ENCODE data around the gene CPNE5. TPM values are rescaled to one million over a fixed set of nuclear protein-coding genes. Genes with fewer than 3 reads are reported as not detected.

The CPNE5 gene
- total RNA-seq, 1 donor from 2014 or later = 2.0 TPM

DNA sequence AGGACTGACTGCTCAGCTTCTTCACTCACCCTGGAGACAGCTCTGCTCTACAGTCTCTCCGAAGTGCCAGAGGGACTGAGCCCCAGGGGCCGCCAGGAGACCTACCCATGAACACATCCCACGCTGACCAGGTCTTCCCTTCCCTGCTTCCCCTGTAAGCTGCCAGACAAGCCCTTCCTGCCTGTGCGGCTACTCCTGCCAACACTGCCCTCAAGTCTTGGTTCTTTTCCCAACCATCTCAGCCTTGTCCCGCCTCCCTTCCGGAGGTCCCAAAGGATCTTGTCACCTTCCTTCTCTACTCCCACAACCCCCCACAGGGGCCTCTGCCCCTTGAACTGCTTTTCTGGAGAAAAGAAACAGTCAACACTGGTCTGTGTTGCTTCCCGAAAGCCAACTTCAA, 15.0 kb downstream of the CPNE5 start:
- H3K27me3 Mint-ChIP-seq (ENCODE audit: low read depth) = peaks cover 2% of the 10 kb centered on the region

DNA sequence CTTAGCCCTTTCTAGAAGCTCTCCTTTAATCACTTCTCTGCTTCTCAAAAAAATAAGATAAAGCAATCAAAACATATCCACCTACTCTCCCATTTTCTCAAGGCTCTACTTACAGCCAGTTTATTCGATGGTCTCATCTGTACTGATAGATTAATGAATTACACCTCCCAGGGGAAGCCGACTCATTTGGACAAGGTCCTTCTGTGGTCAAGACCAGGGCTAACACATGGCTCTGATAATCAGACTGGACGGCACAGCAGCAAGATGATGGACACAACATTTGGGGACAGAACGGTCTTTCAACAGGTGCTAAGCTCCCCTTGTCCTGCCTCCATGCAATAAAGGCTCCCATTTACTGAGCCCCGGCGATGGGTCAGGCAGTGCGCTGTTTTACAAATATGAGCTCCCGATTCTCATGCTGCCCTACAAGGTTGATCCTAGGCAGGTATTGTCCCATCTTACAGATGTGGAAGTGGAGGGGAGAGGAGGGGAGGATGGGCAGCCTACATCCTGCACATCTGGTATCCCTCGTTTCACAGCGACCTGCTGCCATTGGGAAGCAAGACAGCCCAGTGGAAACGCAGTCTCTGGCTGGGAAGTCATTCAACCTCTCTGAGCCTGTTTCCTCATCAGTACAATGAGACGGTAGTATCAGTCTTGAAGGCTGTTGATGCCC, 15.7 kb downstream of the CPNE5 start:
- DNase-seq (ENCODE audit: low spot score) = no peak
- peaks cover 2% of the 10 kb centered on the region for H3K27me3 Mint-ChIP-seq (ENCODE audit: low read depth)
- H3K9me3 Mint-ChIP-seq = no peaks in the 10 kb centered on the region
- H3K4me3 Mint-ChIP-seq (ENCODE audit: low read depth) = no peak overlapping the region
- intact Hi-C loops (cut with micrococcal nuclease) = no loop called here
- H3K27ac Mint-ChIP-seq = no peak overlapping the region
- peaks cover 7% of the 10 kb centered on the region for H3K4me1 Mint-ChIP-seq (ENCODE audit: low read depth)
- no peaks in the 10 kb centered on the region for H3K36me3 Mint-ChIP-seq (ENCODE audit: low read depth)

More for the DNA sequence above, 15.0 kb downstream of the CPNE5 start:
- Mint-ChIP-seq H3K4me1 (ENCODE audit: low read depth) (peaks cover 7% of the 10 kb centered on the region), H3K9me3 (no peaks in the 10 kb centered on the region), H3K27ac (no peak overlapping the region), H3K36me3 (ENCODE audit: low read depth) (no peaks in the 10 kb centered on the region), H3K4me3 (ENCODE audit: low read depth) (no peak overlapping the region)
- no peak for DNase-seq (ENCODE audit: low spot score)
- intact Hi-C loops (cut with micrococcal nuclease) = no loop called here

DNA sequence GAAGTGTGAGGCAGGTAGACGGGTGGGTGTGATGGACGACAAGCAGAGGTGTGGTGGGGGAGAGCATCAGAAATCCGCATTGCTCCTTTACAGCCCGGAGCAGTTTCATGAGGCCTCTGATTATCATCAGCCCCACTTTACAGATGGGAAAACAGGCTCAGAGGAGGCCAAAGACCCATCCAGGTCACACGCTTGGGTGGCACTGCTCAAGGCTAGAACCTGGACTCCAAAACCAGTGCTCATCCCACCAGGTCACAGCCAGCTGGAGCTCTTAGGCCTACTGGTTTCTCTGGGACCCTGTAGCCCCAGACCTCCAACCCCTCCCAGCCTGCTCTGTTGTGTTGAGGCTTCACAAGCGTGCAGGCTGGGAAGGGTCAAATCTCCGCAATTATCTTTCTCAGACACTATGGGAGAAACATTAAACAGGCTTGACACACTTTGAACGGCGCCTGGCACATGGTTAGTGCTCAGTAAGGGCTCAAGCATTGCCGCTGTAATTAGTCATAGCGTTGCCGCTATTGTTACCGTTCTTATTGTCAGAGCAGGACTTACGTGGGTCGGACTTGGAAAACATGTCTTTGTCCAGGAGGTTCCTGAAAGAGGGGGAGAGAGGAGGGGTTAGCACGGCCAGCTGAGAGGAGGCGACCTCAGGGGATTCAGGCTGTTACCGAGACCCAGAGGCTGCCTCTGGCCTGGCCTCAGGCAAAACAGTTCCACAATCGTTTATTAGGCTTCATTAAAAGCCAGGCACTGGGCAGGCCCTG, 16.6 kb downstream of the CPNE5 start:
- Mint-ChIP-seq H3K36me3 (ENCODE audit: low read depth) (no peaks in the 10 kb centered on the region), H3K4me3 (ENCODE audit: low read depth) (no peak overlapping the region), H3K9me3 (no peaks in the 10 kb centered on the region), H3K27ac (no peak overlapping the region), H3K27me3 (ENCODE audit: low read depth) (peaks cover 5% of the 10 kb centered on the region), H3K4me1 (ENCODE audit: low read depth) (peaks cover 3% of the 10 kb centered on the region)
- intact Hi-C loops (cut with micrococcal nuclease) = no loop called here
- DNase-seq (ENCODE audit: low spot score) = no peak

DNA sequence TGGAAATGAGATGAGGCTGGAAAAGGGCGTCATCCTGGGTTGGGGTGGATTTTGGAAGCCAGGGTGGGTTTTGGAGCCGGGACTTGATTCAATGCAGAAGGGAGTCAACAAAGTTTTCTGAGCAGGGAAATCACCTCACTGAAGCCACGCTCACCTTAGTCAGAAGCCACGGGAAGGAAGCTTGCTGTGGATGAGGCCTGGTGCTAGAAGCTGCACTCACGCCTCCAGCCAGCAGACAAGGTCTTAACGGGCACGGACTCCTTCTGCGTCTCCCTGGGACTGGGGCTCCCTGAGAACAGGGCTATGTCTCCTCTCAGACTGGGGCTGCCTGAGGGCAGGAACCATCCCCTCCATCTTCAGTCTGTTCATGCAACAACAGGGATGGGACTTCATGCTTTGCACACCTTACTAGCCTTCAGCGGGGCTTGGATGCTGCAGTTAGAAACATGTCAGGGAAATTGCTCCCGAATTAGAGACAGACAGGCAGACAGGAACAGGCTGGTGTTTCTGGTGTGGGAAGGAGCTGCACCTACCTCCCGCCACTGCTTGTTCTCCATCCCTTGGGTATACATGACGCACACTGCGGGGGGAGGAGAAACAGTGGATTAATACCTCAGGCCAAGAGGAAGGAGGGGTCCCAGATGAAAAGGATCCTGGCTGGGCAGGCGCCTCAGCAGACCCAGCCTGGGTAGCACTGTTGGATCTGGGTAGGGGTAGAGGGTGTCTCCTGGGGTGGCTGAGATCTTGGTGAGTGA, 17.5 kb downstream of the CPNE5 start:
- H3K9me3 Mint-ChIP-seq = no peaks in the 10 kb centered on the region
- H3K27me3 Mint-ChIP-seq (ENCODE audit: low read depth) = peaks cover 2% of the 10 kb centered on the region
- H3K4me1 Mint-ChIP-seq (ENCODE audit: low read depth) = no peaks in the 10 kb centered on the region
- DNase-seq (ENCODE audit: low spot score) = no peak
- no peaks in the 10 kb centered on the region for H3K36me3 Mint-ChIP-seq (ENCODE audit: low read depth)
- H3K27ac Mint-ChIP-seq = no peak overlapping the region
- no peak overlapping the region for H3K4me3 Mint-ChIP-seq (ENCODE audit: low read depth)
- intact Hi-C loops (cut with micrococcal nuclease) = no loop called here

DNA sequence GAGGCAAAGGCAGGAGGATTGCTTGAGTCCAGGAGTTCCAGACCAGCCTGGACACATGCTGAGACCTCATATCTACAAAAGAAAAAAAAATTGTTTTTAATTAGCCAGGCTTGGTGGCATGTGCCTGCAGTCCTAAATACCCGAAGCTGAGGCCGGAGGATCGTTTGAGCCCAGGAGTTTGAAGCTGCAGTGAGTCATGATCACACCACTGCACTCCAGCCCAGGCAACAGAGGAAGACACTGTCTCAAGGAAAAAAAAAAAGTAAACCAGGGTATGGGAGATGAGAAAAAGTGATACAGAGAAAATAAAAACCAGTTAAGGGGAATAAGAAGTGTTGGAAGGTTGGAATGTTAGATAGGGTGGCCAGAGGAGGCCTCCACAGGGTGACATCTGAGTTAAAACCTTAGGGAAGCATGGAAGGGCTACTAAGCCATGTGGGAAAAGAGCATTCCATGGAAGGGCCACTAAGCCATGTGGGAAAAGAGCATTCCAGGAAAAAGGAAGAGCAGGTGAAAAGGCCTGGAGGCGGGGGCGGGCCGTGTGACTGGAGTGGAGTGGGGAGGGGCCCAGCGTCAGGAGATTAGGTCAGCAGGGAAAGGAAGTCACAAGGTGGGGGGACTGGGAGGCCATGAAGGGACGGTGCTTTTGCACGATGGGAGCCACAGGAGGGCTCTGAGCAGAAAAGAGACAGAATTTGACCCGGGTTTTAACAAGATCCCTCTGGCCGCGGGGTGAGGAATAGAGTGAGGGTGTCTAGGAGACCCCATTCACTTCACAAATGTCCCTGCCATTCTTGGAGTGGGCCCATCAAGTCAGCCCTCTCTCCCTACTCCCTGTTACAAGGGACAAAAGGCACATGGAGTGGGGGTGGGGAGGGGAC, 18.3 kb downstream of the CPNE5 start:
- intact Hi-C loops (cut with micrococcal nuclease) = no loop called here
- no peaks in the 10 kb centered on the region for H3K4me1 Mint-ChIP-seq (ENCODE audit: low read depth)
- no peak overlapping the region for H3K27ac Mint-ChIP-seq
- H3K4me3 Mint-ChIP-seq (ENCODE audit: low read depth) = no peak overlapping the region
- H3K9me3 Mint-ChIP-seq = no peaks in the 10 kb centered on the region
- no peaks in the 10 kb centered on the region for H3K36me3 Mint-ChIP-seq (ENCODE audit: low read depth)
- no peak for DNase-seq (ENCODE audit: low spot score)
- H3K27me3 Mint-ChIP-seq (ENCODE audit: low read depth) = peaks cover 2% of the 10 kb centered on the region

DNA sequence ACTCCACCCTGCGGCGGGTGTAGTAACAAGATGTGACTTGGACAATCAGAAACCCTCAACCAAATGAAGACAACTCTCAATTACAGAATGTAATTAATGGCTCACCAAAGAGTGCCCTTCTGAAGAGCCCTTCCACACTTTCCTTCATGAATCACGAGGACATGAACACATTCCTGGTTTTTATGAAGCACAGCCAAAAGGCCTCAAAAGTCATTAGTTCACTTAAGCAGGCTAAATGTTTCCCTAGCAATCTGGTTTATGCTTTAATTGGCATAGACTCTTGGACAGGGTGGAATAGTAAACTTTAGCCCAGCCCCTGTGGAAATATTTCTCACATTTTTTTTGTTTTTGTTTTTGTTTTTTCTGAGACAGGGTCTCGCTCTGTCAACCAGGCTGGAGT, 20.5 kb downstream of the CPNE5 start:
- Mint-ChIP-seq H3K9me3 (no peaks in the 10 kb centered on the region), H3K27me3 (ENCODE audit: low read depth) (peaks cover 9% of the 10 kb centered on the region), H3K4me1 (ENCODE audit: low read depth) (no peaks in the 10 kb centered on the region), H3K4me3 (ENCODE audit: low read depth) (no peak overlapping the region), H3K36me3 (ENCODE audit: low read depth) (no peaks in the 10 kb centered on the region), H3K27ac (no peak overlapping the region)
- intact Hi-C loops (cut with micrococcal nuclease) = no loop called here
- no peak for DNase-seq (ENCODE audit: low spot score)

DNA sequence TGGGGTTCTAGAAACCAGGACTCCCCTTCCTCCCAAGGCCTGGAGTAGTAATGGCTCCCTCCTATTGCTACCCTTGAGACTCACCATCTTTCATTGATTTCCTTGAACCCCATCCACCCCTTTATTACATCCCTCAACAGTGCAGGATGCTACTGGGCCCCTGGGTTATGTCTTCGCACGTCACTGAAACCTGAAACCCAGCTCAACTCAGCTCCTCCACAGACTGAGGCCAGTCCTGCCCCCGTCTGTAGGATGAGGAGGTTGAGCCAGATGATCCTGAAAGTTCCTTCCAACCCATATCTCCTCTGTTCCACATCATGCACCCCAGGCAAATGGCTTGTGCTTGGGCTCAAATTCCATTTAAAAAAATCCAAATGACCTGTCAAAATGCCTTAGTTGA, 21.4 kb downstream of the CPNE5 start:
- intact Hi-C loops (cut with micrococcal nuclease) = no loop called here
- Mint-ChIP-seq H3K36me3 (ENCODE audit: low read depth) (no peaks in the 10 kb centered on the region), H3K9me3 (no peaks in the 10 kb centered on the region), H3K27me3 (ENCODE audit: low read depth) (peaks cover 9% of the 10 kb centered on the region), H3K27ac (no peak overlapping the region), H3K4me3 (ENCODE audit: low read depth) (no peak overlapping the region), H3K4me1 (ENCODE audit: low read depth) (no peaks in the 10 kb centered on the region)
- DNase-seq (ENCODE audit: low spot score) = no peak

DNA sequence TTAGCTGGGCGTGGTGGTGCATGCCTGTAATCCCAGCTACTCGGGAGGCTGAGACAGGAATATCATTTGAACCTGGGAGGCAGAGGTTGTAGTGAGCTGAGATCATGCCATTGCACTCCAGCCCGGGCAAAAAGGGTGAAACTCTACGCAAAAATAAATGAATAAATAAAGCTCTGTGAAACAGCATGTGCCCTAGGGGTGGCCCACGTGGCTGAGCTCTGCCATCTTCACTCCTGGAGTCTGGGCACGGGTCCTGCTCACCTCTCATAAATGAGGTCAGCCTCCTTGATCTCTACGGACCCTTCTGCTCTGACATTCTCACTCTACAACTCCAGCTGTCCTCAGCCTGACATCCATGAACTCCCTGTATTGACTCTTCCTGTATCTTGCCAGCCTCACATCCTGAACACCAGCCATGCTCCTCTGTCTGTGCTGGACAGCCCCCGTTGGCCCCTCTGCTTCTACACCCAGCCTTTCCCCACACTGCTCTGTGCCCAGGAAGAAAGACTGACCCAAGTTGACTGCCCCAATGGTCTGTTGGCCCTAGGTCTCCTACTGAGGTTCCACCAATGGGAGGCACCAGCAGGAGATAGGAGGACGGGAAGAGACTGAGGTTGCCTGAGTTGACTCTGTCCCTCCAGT, 21.9 kb downstream of the CPNE5 start:
- H3K27me3 Mint-ChIP-seq (ENCODE audit: low read depth) = peaks cover 9% of the 10 kb centered on the region
- no peak overlapping the region for H3K27ac Mint-ChIP-seq
- intact Hi-C loops (cut with micrococcal nuclease) = no loop called here
- no peaks in the 10 kb centered on the region for H3K9me3 Mint-ChIP-seq
- DNase-seq (ENCODE audit: low spot score) = no peak
- H3K4me3 Mint-ChIP-seq (ENCODE audit: low read depth) = no peak overlapping the region
- no peaks in the 10 kb centered on the region for H3K36me3 Mint-ChIP-seq (ENCODE audit: low read depth)
- no peaks in the 10 kb centered on the region for H3K4me1 Mint-ChIP-seq (ENCODE audit: low read depth)

DNA sequence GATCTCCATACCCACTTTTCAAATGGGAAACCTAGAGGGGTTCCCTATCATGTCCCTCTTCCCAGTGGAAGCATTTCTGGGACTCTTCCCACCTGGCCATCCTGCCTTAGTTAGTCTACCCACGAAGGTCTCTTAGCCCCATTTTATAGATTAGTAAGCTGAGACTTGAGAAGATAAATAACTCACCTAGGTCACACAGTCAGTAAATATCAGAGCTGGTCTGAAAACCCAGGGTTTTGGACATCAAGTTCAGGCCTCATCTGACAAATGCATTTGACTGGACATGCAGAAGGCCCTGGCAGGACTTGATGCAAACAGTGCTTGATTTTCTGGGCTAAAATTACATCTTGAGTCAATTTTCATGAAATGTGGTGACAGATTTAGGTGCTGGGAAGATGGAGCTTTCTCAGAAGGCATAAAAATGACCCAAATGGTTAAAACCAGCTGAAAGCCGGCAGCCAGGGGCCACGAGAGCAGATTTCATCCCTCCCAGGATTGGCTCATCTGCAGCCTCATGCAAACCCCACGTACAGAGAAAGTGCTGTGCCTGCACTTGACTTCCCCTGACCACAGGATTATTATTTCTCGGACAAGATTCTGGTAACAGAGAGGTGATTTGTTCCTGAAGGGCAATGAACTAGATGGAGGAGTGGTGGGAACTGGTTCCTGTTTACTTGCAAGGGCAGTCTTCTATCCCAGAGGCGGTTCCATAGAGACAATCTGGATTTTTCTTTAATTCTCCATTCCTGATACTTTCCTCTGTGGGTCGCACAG, 23.1 kb downstream of the CPNE5 start:
- H3K4me1 Mint-ChIP-seq (ENCODE audit: low read depth) = no peaks in the 10 kb centered on the region
- DNase-seq (ENCODE audit: low spot score) = no peak
- H3K27ac Mint-ChIP-seq = no peak overlapping the region
- H3K27me3 Mint-ChIP-seq (ENCODE audit: low read depth) = peaks cover 9% of the 10 kb centered on the region
- intact Hi-C loops (cut with micrococcal nuclease) = no loop called here
- no peaks in the 10 kb centered on the region for H3K9me3 Mint-ChIP-seq
- H3K36me3 Mint-ChIP-seq (ENCODE audit: low read depth) = no peaks in the 10 kb centered on the region
- H3K4me3 Mint-ChIP-seq (ENCODE audit: low read depth) = no peak overlapping the region

DNA sequence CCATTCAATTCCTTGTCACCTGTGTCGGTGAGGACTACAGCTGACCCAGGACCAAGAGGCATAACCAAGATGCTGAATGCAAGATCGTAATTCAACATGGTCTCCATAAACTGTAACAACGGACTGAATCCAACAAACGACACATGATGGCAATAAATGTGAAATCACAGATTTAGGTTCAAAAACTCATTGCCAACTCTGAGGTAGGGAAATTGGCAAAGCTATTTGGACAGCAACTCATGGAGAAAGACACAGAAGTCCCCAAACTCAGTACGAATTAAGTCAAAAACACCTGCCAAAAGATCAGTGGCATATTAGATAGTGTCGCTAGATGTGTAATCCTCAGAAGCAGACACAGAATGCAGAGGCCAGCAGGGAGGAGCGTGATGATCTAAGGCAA, 25.0 kb downstream of the CPNE5 start:
- no peak for DNase-seq (ENCODE audit: low spot score)
- Mint-ChIP-seq H3K9me3 (no peaks in the 10 kb centered on the region), H3K27ac (no peak overlapping the region), H3K4me1 (ENCODE audit: low read depth) (no peaks in the 10 kb centered on the region), H3K36me3 (ENCODE audit: low read depth) (no peaks in the 10 kb centered on the region), H3K4me3 (ENCODE audit: low read depth) (no peak overlapping the region), H3K27me3 (ENCODE audit: low read depth) (peaks cover 9% of the 10 kb centered on the region)
- intact Hi-C loops (cut with micrococcal nuclease) = no loop called here

DNA sequence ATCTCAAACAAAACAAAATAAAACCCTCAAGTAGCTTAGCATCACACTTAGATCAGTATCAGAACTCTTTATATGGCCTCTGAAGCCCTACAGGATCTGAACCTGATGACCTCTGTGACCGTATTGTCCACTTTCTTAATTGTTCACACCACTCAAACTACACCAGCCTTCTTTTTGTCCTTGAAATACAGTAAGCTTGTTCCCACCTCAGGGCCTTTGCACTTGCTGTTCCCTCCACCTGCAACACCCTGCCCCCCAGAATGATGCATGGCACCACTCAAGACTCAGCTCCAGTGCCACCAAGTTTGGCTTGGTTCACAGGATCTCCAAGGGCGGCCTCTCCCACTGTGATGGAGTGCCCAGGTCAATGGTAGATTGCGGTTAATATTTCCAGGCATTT, 25.7 kb downstream of the CPNE5 start:
- DNase-seq (ENCODE audit: low spot score) = no peak
- Mint-ChIP-seq H3K9me3 (no peaks in the 10 kb centered on the region), H3K36me3 (ENCODE audit: low read depth) (no peaks in the 10 kb centered on the region), H3K27me3 (ENCODE audit: low read depth) (peaks cover 11% of the 10 kb centered on the region), H3K27ac (no peak overlapping the region), H3K4me1 (ENCODE audit: low read depth) (no peaks in the 10 kb centered on the region), H3K4me3 (ENCODE audit: low read depth) (no peak overlapping the region)
- intact Hi-C loops (cut with micrococcal nuclease) = no loop called here
